ENCODE measurements around the gene UMODL1. TPM values are rescaled to one million over a fixed set of nuclear protein-coding genes. Genes with fewer than 3 reads are reported as not detected.

The UMODL1 gene
- total RNA-seq, 2 experiments from 2014 or later: 7.4 to 12.3 TPM

- DNase-seq (ENCODE audit: low spot score): no peak
- no peaks in the 10 kb centered on the region for H4K20me1 ChIP-seq (ENCODE audit: insufficient read depth, low read length)
- H3K4me2 ChIP-seq (ENCODE audit: low read length): no peak overlapping the region
- no TSS peak for BruUV-seq (replicated peaks)
- ChIA-PET POLR2A (no interaction called here), CTCF (ENCODE audit: unreplicated experiment) (interaction anchor here (0.6 kb wide), 1 partner anchor 153 kb away, joined by 3 read pairs; no protein-coding TSS in a partner anchor)
- H3K9me3 ChIP-seq (ENCODE audit: low read length): no peaks in the 10 kb centered on the region
- H3K4me1 ChIP-seq (ENCODE audit: insufficient read depth, low read length, poor library complexity, severe bottlenecking): peaks cover 27% of the 10 kb centered on the region
- H3K27ac ChIP-seq (ENCODE audit: low read depth, low read length, poor library complexity, severe bottlenecking): no peak overlapping the region
- TF ChIP-seq CTCF (conservative IDR thresholded peaks at IDR 0.05; ENCODE audit: low read length) (no peak), EZH2phosphoT487 (IDR thresholded peaks at IDR 0.05; ENCODE audit: borderline replicate concordance, low read depth, low read length) (no peak)
- H3K4me3 ChIP-seq (ENCODE audit: low read depth, low read length, poor library complexity, severe bottlenecking): no peak overlapping the region
- intact Hi-C loops (cut with micrococcal nuclease; ENCODE audit: unreplicated experiment): no loop called here
- no peak overlapping the region for H2AFZ ChIP-seq (ENCODE audit: low read length)
- no peaks in the 10 kb centered on the region for H3K9me2 ChIP-seq (ENCODE audit: insufficient read depth, low read length)
- peaks cover 6% of the 10 kb centered on the region for H3K36me3 ChIP-seq (ENCODE audit: insufficient read depth, low read length)
- H3K79me2 ChIP-seq (ENCODE audit: insufficient read depth, low read depth, low read length): no peaks in the 10 kb centered on the region
Measured at GRCh38 chr21:42142141-42142540, 71.0 kb downstream of the UMODL1 start.

- H2AFZ ChIP-seq (ENCODE audit: low read length): no peak overlapping the region
- H3K4me3 ChIP-seq (ENCODE audit: low read depth, low read length, poor library complexity, severe bottlenecking): no peak overlapping the region
- H4K20me1 ChIP-seq (ENCODE audit: insufficient read depth, low read length): no peaks in the 10 kb centered on the region
- H3K79me2 ChIP-seq (ENCODE audit: insufficient read depth, low read depth, low read length): no peaks in the 10 kb centered on the region
- TF ChIP-seq EZH2phosphoT487 (IDR thresholded peaks at IDR 0.05; ENCODE audit: borderline replicate concordance, low read depth, low read length): no peak
- TF ChIP-seq CTCF (conservative IDR thresholded peaks at IDR 0.05; ENCODE audit: low read length): no peak
- no peak overlapping the region for H3K4me2 ChIP-seq (ENCODE audit: low read length)
- intact Hi-C loops (cut with micrococcal nuclease; ENCODE audit: unreplicated experiment): no loop called here
- DNase-seq (ENCODE audit: low spot score): no peak
- H3K27ac ChIP-seq (ENCODE audit: low read depth, low read length, poor library complexity, severe bottlenecking): no peak overlapping the region
- peaks cover 6% of the 10 kb centered on the region for H3K36me3 ChIP-seq (ENCODE audit: insufficient read depth, low read length)
- H3K9me3 ChIP-seq (ENCODE audit: low read length): no peaks in the 10 kb centered on the region
- H3K9me2 ChIP-seq (ENCODE audit: insufficient read depth, low read length): no peaks in the 10 kb centered on the region
- H3K4me1 ChIP-seq (ENCODE audit: insufficient read depth, low read length, poor library complexity, severe bottlenecking): peaks cover 27% of the 10 kb centered on the region
- POLR2A ChIA-PET: no interaction called here
- CTCF ChIA-PET (ENCODE audit: unreplicated experiment): interaction anchor here (0.6 kb wide), 1 partner anchor 152 kb away, joined by 3 read pairs; no protein-coding TSS in a partner anchor
- no TSS peak for BruUV-seq (replicated peaks)
Measured at GRCh38 chr21:42142627-42143026, 71.5 kb downstream of the UMODL1 start.

GRCh38 chr21:42143111-42143510 lies 72.0 kb downstream of the UMODL1 start:
- Histone ChIP-seq H3K36me3 (ENCODE audit: insufficient read depth, low read length) (peaks cover 2% of the 10 kb centered on the region), H3K9me2 (ENCODE audit: insufficient read depth, low read length) (no peaks in the 10 kb centered on the region), H3K4me3 (ENCODE audit: low read depth, low read length, poor library complexity, severe bottlenecking) (no peak overlapping the region), H3K79me2 (ENCODE audit: insufficient read depth, low read depth, low read length) (no peaks in the 10 kb centered on the region), H2AFZ (ENCODE audit: low read length) (no peak overlapping the region), H3K27ac (ENCODE audit: low read depth, low read length, poor library complexity, severe bottlenecking) (no peak overlapping the region), H3K9me3 (ENCODE audit: low read length) (no peaks in the 10 kb centered on the region), H3K4me2 (ENCODE audit: low read length) (no peak overlapping the region), H4K20me1 (ENCODE audit: insufficient read depth, low read length) (no peaks in the 10 kb centered on the region), H3K4me1 (ENCODE audit: insufficient read depth, low read length, poor library complexity, severe bottlenecking) (peaks cover 27% of the 10 kb centered on the region)
- no peak for TF ChIP-seq CTCF (conservative IDR thresholded peaks at IDR 0.05; ENCODE audit: low read length)
- no peak for TF ChIP-seq EZH2phosphoT487 (IDR thresholded peaks at IDR 0.05; ENCODE audit: borderline replicate concordance, low read depth, low read length)
- ChIA-PET CTCF (ENCODE audit: unreplicated experiment) (no interaction called here), POLR2A (no interaction called here)
- intact Hi-C loops (cut with micrococcal nuclease; ENCODE audit: unreplicated experiment): no loop called here
- no TSS peak for BruUV-seq (replicated peaks)
- no peak for DNase-seq (ENCODE audit: low spot score)

Measured in OCI-LY7 (cell line).